Gastroesophageal sphincter (tissue), 4 donors: Measurements from ENCODE around the gene MESD. TPM values are rescaled to one million over a fixed set of nuclear protein-coding genes. Genes with fewer than 3 reads are reported as not detected.

Experiments
- ATAC-seq: fragments of 150-250 bp; one replicate; pipeline ENCODE4 v1.9.1; 2016; ENCODE audit warnings: mild to moderate bottlenecking, moderate library complexity
- H3K27ac ChIP-seq, 4 donors: fragments of 200-600 bp; sonication (generic) in 3 of 4; 1 replicate in 3 of 4; 2 replicates in 1 of 4; pipeline ENCODE4 v1.5.1; 2016 to 2019
- H3K27me3 ChIP-seq: fragments of 200-600 bp; sonication (generic); one replicate; pipeline ENCODE4 v1.5.1; 2019
- H3K36me3 ChIP-seq, 2 donors: fragments of 200-600 bp; sonication (generic); one replicate each; pipeline ENCODE4 v1.5.1; 2019; ENCODE audit warnings: control low read depth in 1 of 2
- H3K4me1 ChIP-seq, 3 donors: fragments of 200-600 bp; sonication (generic); 1 replicate in 2 of 3; 2 replicates in 1 of 3; pipeline ENCODE4 v1.5.1; 2016 to 2019; ENCODE audit warnings: control low read depth in 2 of 3
- H3K4me3 ChIP-seq, 2 donors: fragments of 200-600 bp; sonication (generic); one replicate each; pipeline ENCODE4 v1.5.1; 2019; ENCODE audit warnings: mild to moderate bottlenecking in 1 of 2, moderate library complexity in 1 of 2
- H3K9me3 ChIP-seq, 3 donors: fragments of 200-600 bp; sonication (generic); one replicate each; pipeline ENCODE4 v1.5.1; 2017 to 2019; ENCODE audit warnings: control low read depth in 2 of 3
- EP300 ChIP-seq: sonication (generic); formaldehyde crosslinking; IDR thresholded peaks from one replicate; pipeline ENCODE4 v1.6.1; 2017; ENCODE audit warnings: antibody characterized with exemption, mild to moderate bottlenecking
- POLR2A ChIP-seq, 2 donors: fragments of 450-650 bp; IDR thresholded peaks; one replicate each; pipeline ENCODE4 v1.6.1; 2017; ENCODE audit warnings: antibody characterized with exemption in 2 of 2, mild to moderate bottlenecking in 2 of 2, moderate library complexity in 1 of 2
- POLR2AphosphoS5 ChIP-seq: sonication (generic); formaldehyde crosslinking; IDR thresholded peaks from one replicate; pipeline ENCODE4 v1.6.1; 2017; ENCODE audit warnings: antibody characterized with exemption
- WGBS, 2 donors: methylation state at CpG; one replicate each; pipeline ENCODE4 v1.1.5; 2018; ENCODE audit warnings: low coverage in 1 of 2; 5-methylcytosine and 5-hydroxymethylcytosine counted together
- total RNA-seq, 4 donors: library from RNA; depleted of rRNA; stranded (reverse); fragments of >200 nt; gene quantifications; one replicate each; pipeline ENCODE4 v1.1.0, GENCODE V29; 2016
- TF ChIP-seq, protein P1 (sequence below), 4 experiments: fragments of 200-600 bp in 2 of 4; fragments of 450-650 bp in 2 of 4; sonication (generic) in 1 of 4; IDR thresholded peaks; one replicate each; pipeline ENCODE4 v1.5.1; 2017 to 2019; ENCODE audit warnings: antibody characterized with exemption in 4 of 4, mild to moderate bottlenecking in 2 of 4, moderate library complexity in 2 of 4

The MESD gene
- total RNA-seq, 4 donors from 2014 or later, result 16.2 to 26.9 (median 20.1) TPM

DNA sequence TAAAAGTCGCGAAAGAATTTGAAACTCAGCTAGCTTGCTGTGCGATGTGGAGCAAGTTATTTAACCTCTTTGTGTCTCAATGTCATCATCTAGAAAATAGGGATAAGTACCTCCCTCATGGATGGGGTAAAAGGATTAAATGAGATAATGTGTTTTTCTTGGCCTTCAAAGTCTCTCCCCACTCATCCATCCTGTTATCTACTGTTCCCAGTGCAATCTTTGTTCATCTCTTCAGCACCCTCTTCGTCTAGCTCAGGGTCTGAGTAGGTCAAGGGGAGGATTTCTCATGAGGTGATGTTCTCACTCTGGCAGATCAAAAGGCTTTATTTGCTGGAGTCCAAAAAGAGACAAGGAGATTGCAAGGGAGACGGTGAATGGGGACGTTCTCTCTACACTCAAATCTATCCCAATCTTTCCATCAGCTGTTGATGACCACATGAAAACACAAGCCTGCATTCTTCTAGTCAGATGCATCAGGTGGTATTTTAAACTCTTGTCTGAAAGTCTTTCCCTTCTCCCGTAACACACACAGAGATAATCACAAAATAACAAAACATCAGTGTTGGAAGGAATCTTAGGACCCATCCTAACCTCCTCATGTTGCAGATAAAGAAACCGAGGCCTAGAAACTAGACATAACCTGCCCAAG, 1.3 kb downstream of the MESD start:
- H3K36me3 ChIP-seq, result no peaks in the 10 kb centered on the region
- TF ChIP-seq EP300 (no peak), POLR2AphosphoS5 (no peak), POLR2A (IDR thresholded peaks at IDR 0.05) (no peak)
- TF ChIP-seq, protein P1, sequence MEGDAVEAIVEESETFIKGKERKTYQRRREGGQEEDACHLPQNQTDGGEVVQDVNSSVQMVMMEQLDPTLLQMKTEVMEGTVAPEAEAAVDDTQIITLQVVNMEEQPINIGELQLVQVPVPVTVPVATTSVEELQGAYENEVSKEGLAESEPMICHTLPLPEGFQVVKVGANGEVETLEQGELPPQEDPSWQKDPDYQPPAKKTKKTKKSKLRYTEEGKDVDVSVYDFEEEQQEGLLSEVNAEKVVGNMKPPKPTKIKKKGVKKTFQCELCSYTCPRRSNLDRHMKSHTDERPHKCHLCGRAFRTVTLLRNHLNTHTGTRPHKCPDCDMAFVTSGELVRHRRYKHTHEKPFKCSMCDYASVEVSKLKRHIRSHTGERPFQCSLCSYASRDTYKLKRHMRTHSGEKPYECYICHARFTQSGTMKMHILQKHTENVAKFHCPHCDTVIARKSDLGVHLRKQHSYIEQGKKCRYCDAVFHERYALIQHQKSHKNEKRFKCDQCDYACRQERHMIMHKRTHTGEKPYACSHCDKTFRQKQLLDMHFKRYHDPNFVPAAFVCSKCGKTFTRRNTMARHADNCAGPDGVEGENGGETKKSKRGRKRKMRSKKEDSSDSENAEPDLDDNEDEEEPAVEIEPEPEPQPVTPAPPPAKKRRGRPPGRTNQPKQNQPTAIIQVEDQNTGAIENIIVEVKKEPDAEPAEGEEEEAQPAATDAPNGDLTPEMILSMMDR (IDR thresholded peaks at IDR 0.05), result no peak
- peak overlapping the region in 1 of 2 donors; percentile 80 for H3K4me3 ChIP-seq
- 55 to 77% methylated on average over 6 to 7 of the region's 8 CpGs for WGBS, 2 donors
- H3K4me1 ChIP-seq, result peaks cover 5 to 70% (median 18%) of the 10 kb centered on the region in 3 donors
- H3K9me3 ChIP-seq, result no peaks in the 10 kb centered on the region
- ATAC-seq, result no peak
- no peaks in the 10 kb centered on the region for H3K27me3 ChIP-seq
- no peak overlapping the region for H3K27ac ChIP-seq

DNA sequence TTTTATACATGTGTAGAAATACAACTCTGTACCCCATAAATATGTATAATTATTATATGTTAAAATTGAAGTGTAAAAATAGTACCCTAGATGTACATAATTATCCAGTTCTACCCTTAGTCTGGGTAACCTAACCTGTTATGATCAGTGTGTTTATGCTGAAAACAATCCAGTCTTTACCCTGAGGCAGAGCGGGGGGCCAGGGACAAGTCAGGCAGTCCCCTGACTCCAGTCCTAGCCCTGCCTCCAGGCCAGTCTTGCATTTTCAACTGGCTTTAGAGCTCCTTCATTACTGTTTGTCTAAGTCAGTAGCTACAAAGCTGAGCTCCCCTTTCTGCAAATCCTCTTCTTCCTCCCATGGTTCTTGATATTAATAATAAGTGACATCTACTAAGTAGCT, 3.1 kb downstream of the MESD start:
- no peaks in the 10 kb centered on the region for H3K27me3 ChIP-seq
- no peak overlapping the region for H3K27ac ChIP-seq
- no peak for ATAC-seq
- peaks cover 5 to 60% (median 18%) of the 10 kb centered on the region in 3 donors for H3K4me1 ChIP-seq
- WGBS, 2 donors, result 92 to 100% methylated on average over 1 of the region's 1 CpG
- no peak overlapping the region for H3K4me3 ChIP-seq
- H3K36me3 ChIP-seq, result peaks cover 0 to 10% of the 10 kb centered on the region in 2 donors
- TF ChIP-seq POLR2AphosphoS5 (no peak), EP300 (no peak), POLR2A (IDR thresholded peaks at IDR 0.05) (no peak)
- TF ChIP-seq, protein P1 (IDR thresholded peaks at IDR 0.05), result no peak
- no peaks in the 10 kb centered on the region for H3K9me3 ChIP-seq

DNA sequence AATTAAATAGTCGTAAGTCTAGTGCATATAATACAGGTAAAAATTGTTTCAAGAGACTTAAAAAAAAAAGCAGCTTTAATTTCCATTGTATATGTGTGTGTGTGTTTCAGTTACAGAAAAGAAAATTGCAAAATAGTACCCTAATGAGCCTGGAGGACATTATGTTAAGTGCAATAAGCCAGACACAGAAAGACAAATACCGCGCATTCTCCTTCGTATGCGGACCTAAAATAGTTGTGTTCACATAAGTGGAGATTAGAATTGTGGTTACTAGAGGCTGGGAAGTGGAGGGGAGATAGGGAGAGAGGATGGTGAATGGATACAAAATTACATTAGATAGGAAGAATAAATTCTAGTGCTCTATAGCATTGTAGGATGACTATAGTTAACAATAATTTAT, 3.6 kb downstream of the MESD start:
- Histone ChIP-seq H3K9me3 (no peaks in the 10 kb centered on the region), H3K36me3 (peaks cover 0 to 15% of the 10 kb centered on the region in 2 donors), H3K27me3 (no peaks in the 10 kb centered on the region), H3K4me3 (no peak overlapping the region), H3K4me1 (peaks cover 5 to 55% (median 14%) of the 10 kb centered on the region in 3 donors), H3K27ac (no peak overlapping the region)
- WGBS, 2 donors, result 86% methylated on average over 5 of the region's 5 CpGs
- TF ChIP-seq, protein P1 (IDR thresholded peaks at IDR 0.05), result no peak
- no peak for TF ChIP-seq EP300
- no peak for TF ChIP-seq POLR2AphosphoS5
- TF ChIP-seq POLR2A (IDR thresholded peaks at IDR 0.05), result no peak
- no peak for ATAC-seq

DNA sequence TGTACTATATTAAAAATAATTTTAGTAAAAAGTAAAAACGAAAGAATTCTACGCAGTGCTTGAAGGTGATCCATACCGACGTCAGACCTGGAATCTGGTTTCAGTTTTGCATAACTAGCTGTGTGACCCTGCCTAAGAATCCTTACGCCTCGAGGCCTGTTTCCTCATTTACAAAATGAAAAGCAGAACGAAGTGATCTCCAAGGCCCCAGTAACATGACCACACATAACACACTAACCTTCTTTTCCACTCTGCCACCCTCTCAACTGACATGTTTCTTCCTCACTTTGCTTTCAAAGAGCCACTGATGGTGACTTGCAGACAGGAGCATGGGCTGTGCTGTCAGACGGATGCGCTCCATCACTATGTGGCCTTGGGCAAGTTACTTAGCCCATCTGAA, 4.8 kb downstream of the MESD start:
- Histone ChIP-seq H3K9me3 (no peaks in the 10 kb centered on the region), H3K36me3 (peaks cover 0 to 27% of the 10 kb centered on the region in 2 donors), H3K27ac (peak overlapping the region in 2 of 4 donors; percentile 26 to 32), H3K4me1 (peaks cover 0 to 44% (median 8%) of the 10 kb centered on the region in 3 donors), H3K4me3 (no peak overlapping the region), H3K27me3 (no peaks in the 10 kb centered on the region)
- TF ChIP-seq POLR2A (IDR thresholded peaks at IDR 0.05) (no peak), POLR2AphosphoS5 (no peak), EP300 (no peak)
- TF ChIP-seq, protein P1 (IDR thresholded peaks at IDR 0.05), result no peak
- WGBS, 2 donors, result 65 to 74% methylated on average over 9 of the region's 9 CpGs
- ATAC-seq, result no peak

DNA sequence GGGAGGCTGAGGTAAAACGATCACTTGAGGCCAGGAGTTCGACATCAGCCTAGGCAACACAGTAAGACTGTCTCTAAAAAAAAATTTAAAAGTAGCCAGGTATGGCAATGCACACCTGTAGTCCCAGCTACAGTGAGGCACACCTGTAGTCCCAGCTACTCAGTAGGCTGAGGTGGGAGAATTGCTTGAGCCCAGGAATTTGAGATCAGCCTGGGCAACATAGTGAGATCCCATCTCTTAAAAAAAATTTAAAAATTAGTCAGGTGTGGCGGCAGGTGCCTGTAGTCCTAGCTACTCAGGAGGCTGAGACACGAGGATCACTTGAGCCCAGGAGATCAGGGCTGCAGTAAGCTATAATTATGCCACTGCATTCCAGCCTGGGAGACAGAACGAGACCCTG, 6.8 kb downstream of the MESD start:
- peaks cover 0 to 47% of the 10 kb centered on the region in 2 donors for H3K36me3 ChIP-seq
- no peaks in the 10 kb centered on the region for H3K9me3 ChIP-seq
- TF ChIP-seq POLR2AphosphoS5, result no peak
- TF ChIP-seq POLR2A (IDR thresholded peaks at IDR 0.05), result no peak
- no peak for TF ChIP-seq EP300
- TF ChIP-seq, protein P1 (IDR thresholded peaks at IDR 0.05), result no peak
- ATAC-seq, result no peak
- peaks cover 0 to 43% (median 8%) of the 10 kb centered on the region in 3 donors for H3K4me1 ChIP-seq
- no peak overlapping the region for H3K27ac ChIP-seq
- no peaks in the 10 kb centered on the region for H3K27me3 ChIP-seq
- no peak overlapping the region for H3K4me3 ChIP-seq
- 75 to 98% methylated on average over 4 to 5 of the region's 5 CpGs for WGBS, 2 donors
